ENCODE data around the gene HES6. TPM values are rescaled to one million over a fixed set of nuclear protein-coding genes. Genes with fewer than 3 reads are reported as not detected.

HES6 gene
- total RNA-seq, 2 experiments from 2014 or later: 5.2 to 5.6 TPM

- DNase-seq (no peak), ATAC-seq (no peak)
- Mint-ChIP-seq H3K27ac (no peak overlapping the region), H3K4me1 (ENCODE audit: low read depth) (no peaks in the 10 kb centered on the region), H3K4me3 (no peak overlapping the region), H3K9me3 (no peaks in the 10 kb centered on the region), H3K36me3 (ENCODE audit: low read depth) (peaks cover 12% of the 10 kb centered on the region), H3K27me3 (no peaks in the 10 kb centered on the region)
- intact Hi-C loops (cut with micrococcal nuclease): no loop called here
- CTCF ChIA-PET: no interaction called here
- POLR2A ChIA-PET: no interaction called here
- TF ChIP-seq, protein P1, sequence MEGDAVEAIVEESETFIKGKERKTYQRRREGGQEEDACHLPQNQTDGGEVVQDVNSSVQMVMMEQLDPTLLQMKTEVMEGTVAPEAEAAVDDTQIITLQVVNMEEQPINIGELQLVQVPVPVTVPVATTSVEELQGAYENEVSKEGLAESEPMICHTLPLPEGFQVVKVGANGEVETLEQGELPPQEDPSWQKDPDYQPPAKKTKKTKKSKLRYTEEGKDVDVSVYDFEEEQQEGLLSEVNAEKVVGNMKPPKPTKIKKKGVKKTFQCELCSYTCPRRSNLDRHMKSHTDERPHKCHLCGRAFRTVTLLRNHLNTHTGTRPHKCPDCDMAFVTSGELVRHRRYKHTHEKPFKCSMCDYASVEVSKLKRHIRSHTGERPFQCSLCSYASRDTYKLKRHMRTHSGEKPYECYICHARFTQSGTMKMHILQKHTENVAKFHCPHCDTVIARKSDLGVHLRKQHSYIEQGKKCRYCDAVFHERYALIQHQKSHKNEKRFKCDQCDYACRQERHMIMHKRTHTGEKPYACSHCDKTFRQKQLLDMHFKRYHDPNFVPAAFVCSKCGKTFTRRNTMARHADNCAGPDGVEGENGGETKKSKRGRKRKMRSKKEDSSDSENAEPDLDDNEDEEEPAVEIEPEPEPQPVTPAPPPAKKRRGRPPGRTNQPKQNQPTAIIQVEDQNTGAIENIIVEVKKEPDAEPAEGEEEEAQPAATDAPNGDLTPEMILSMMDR (IDR thresholded peaks at IDR 0.05): no peak
Observed at GRCh38 chr2:238259061-238260020, 19.5 kb upstream of the HES6 start.

DNA sequence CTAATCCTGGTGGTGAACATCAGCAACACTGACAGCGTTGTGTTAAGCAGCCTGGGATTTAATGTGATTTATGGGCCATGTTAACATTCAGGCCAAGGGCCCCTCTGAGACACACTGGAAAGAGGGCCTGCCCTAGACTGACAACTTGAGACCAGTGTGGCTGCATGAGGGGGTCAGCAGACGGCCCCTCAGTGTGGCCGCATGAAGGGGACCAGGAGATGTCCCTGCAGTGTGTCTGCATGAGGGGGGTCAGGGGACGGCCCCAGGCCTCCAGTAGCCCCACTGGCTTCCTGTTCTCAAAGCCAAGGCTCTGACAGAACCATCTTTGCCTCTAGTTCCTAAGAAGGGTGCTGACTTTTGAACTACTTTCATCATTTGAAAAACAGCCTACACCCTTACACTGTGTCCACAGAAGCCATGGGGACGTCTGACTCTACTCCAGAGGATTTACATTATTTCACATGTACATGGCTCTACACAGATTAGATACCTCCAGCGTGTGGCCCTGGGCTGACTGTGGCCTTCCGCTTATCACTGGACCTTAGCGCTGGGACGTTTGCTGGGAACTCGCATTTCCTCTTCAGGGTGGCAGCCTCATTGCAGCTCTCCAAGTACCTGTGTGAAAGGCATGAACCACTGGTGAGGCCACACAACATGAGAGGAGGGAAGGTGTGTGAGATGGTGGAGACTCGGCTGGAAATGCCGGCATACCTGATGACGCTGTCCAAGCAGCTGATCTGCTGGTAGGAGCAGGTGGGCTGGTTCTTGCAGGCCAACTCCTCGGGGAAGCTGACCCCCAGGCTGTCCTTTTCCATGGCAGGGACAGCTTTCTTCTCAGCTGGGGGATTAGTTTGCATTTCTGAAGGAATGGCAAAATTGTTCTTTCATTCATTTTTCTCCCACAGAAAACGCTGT, 18.2 kb upstream of the HES6 start:
- POLR2A ChIA-PET: no interaction called here
- CTCF ChIA-PET: interaction anchor here (1.3 kb wide), 1 partner anchor 27 kb away, joined by 3 read pairs; no protein-coding TSS in a partner anchor
- ATAC-seq: no peak
- H3K4me3 Mint-ChIP-seq: no peak overlapping the region
- H3K27ac Mint-ChIP-seq: no peak overlapping the region
- TF ChIP-seq, protein P1 (IDR thresholded peaks at IDR 0.05): no peak
- no peaks in the 10 kb centered on the region for H3K9me3 Mint-ChIP-seq
- no peak for DNase-seq
- intact Hi-C loops (cut with micrococcal nuclease): no loop called here
- no peaks in the 10 kb centered on the region for H3K27me3 Mint-ChIP-seq
- H3K36me3 Mint-ChIP-seq (ENCODE audit: low read depth): peaks cover 9% of the 10 kb centered on the region
- H3K4me1 Mint-ChIP-seq (ENCODE audit: low read depth): no peaks in the 10 kb centered on the region

DNA sequence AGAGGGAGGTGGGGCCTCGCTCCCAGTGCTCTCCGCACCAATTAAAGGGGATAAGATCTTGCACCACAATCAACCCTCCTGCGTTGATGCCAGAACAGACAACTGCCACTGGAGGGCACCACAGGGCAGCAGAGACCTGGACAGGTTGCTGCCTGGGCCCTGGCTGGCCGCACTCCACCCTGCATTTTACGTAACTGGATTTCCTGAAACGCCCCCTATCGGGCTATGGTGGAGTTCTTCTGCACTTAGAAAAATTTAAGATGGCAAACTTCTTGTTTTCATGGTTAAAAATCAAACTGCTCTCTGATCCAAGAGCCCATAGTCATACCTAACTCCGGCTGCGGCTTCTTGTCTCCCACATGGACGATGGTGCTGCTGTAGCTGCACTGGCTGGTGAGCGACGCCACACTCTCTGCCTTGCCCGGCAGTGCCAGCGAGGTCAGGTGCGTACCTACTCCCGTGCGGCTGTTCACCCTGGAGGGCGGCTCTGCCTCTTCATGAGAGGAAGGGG, 16.8 kb upstream of the HES6 start:
- H3K36me3 Mint-ChIP-seq (ENCODE audit: low read depth): peaks cover 12% of the 10 kb centered on the region
- H3K4me3 Mint-ChIP-seq: no peak overlapping the region
- no peaks in the 10 kb centered on the region for H3K4me1 Mint-ChIP-seq (ENCODE audit: low read depth)
- ATAC-seq: peak; percentile 97
- no peaks in the 10 kb centered on the region for H3K27me3 Mint-ChIP-seq
- ChIA-PET POLR2A (no interaction called here), CTCF (interaction anchor here (1.2 to 1.3 kb wide), 2 partner anchors 25 to 29 kb away, joined by 3 read pairs; no protein-coding TSS in a partner anchor)
- no peak overlapping the region for H3K27ac Mint-ChIP-seq
- H3K9me3 Mint-ChIP-seq: no peaks in the 10 kb centered on the region
- intact Hi-C loops (cut with micrococcal nuclease): no loop called here
- TF ChIP-seq, protein P1 (IDR thresholded peaks at IDR 0.05): peak; percentile 88
- DNase-seq: peak; percentile 86

GRCh38 chr2:238256111-238256510, 16.3 kb upstream of the HES6 start:
- ChIA-PET POLR2A (no interaction called here), CTCF (interaction anchor here (0.7 to 3.8 kb wide), 4 partner anchors 7 to 31 kb away, joined by 3 to 19 read pairs (median 3); partner anchors contain the start of gene HES6)
- Mint-ChIP-seq H3K9me3 (no peaks in the 10 kb centered on the region), H3K27me3 (no peaks in the 10 kb centered on the region), H3K36me3 (ENCODE audit: low read depth) (peaks cover 13% of the 10 kb centered on the region), H3K4me3 (no peak overlapping the region), H3K27ac (no peak overlapping the region), H3K4me1 (ENCODE audit: low read depth) (no peaks in the 10 kb centered on the region)
- DNase-seq (no peak), ATAC-seq (no peak)
- TF ChIP-seq, protein P1 (IDR thresholded peaks at IDR 0.05): no peak
- intact Hi-C loops (cut with micrococcal nuclease): no loop called here
